BE2C (cell line): ENCODE data around the gene VPS8.

Experiments
- DNase-seq: peaks from one replicate; pipeline ENCODE4 v3.0.0-alpha.2; 2020
- H3K27me3 ChIP-seq: fragments of 250-450 bp; sonication (Bioruptor Pico); 2 replicates; pipeline ENCODE4 v1.5.1; 2020; ENCODE audit warnings: mild to moderate bottlenecking
- H3K36me3 ChIP-seq: fragments of 250-450 bp; sonication (Bioruptor Pico); 2 replicates; pipeline ENCODE4 v1.5.1; 2020; ENCODE audit warnings: mild to moderate bottlenecking
- H3K4me1 ChIP-seq: fragments of 250-450 bp; sonication (Bioruptor Pico); 2 replicates; pipeline ENCODE4 v1.5.1; 2020
- H3K4me3 ChIP-seq: 2 replicates; pipeline ENCODE4 v1.5.1; 2011; ENCODE audit warnings: low read depth, low read length
- H3K9me3 ChIP-seq: fragments of 250-450 bp; sonication (Bioruptor Pico); 2 replicates; pipeline ENCODE4 v1.5.1; 2020
- CTCF ChIP-seq: IDR thresholded peaks from 2 replicates; pipeline ENCODE4 v1.5.1; 2012; ENCODE audit warnings: mild to moderate bottlenecking, low read depth, low read length

Gene VPS8

GRCh38 chr3:184907681-184908649 lies 96.0 kb downstream of the VPS8 start:
- TF ChIP-seq CTCF = no peak
- H3K4me1 ChIP-seq = no peaks in the 10 kb centered on the region
- no peaks in the 10 kb centered on the region for H3K36me3 ChIP-seq
- no peaks in the 10 kb centered on the region for H3K9me3 ChIP-seq
- no peaks in the 10 kb centered on the region for H3K27me3 ChIP-seq
- peak; percentile 8 for DNase-seq
- no peak overlapping the region for H3K4me3 ChIP-seq

GRCh38 chr3:184908859-184909258 lies 96.9 kb downstream of the VPS8 start:
- no peak for TF ChIP-seq CTCF
- H3K4me3 ChIP-seq = no peak overlapping the region
- no peak for DNase-seq
- H3K36me3 ChIP-seq = no peaks in the 10 kb centered on the region
- no peaks in the 10 kb centered on the region for H3K4me1 ChIP-seq
- no peaks in the 10 kb centered on the region for H3K27me3 ChIP-seq
- H3K9me3 ChIP-seq = no peaks in the 10 kb centered on the region

DNA sequence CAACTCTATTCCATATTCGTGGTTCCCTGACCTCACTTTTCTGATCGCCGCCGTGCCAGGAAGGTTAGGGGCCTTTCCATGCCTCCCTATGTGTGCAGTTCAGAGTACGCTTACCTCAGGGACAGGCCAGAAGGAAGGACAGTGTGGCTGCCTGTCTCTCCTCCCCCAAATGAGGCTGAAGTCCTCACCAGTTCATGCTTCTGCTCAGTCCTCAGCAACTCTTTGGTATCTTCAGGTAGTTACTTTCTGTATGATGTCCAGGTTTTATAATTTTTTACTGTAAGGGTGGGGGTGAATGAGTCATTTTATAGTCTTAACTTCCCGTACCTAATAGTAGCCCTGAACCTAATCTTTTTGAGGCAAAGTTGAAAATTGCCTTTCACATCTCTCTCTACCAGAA lies 98.7 kb downstream of the VPS8 start:
- Histone ChIP-seq H3K4me3 (no peak overlapping the region), H3K36me3 (no peaks in the 10 kb centered on the region), H3K9me3 (no peaks in the 10 kb centered on the region), H3K27me3 (no peaks in the 10 kb centered on the region), H3K4me1 (no peaks in the 10 kb centered on the region)
- no peak for DNase-seq
- TF ChIP-seq CTCF = no peak

- Histone ChIP-seq H3K9me3 (no peaks in the 10 kb centered on the region), H3K4me1 (no peaks in the 10 kb centered on the region), H3K4me3 (no peak overlapping the region), H3K27me3 (no peaks in the 10 kb centered on the region), H3K36me3 (no peaks in the 10 kb centered on the region)
- TF ChIP-seq CTCF = no peak
- no peak for DNase-seq
These were observed 99.6 kb downstream of the VPS8 start for GRCh38 chr3:184911570-184911969.

- Histone ChIP-seq H3K36me3 (no peaks in the 10 kb centered on the region), H3K4me3 (no peak overlapping the region), H3K27me3 (no peaks in the 10 kb centered on the region), H3K9me3 (no peaks in the 10 kb centered on the region), H3K4me1 (no peaks in the 10 kb centered on the region)
- TF ChIP-seq CTCF = no peak
- no peak for DNase-seq
These were observed 100.2 kb downstream of the VPS8 start for GRCh38 chr3:184912163-184912562.

DNA sequence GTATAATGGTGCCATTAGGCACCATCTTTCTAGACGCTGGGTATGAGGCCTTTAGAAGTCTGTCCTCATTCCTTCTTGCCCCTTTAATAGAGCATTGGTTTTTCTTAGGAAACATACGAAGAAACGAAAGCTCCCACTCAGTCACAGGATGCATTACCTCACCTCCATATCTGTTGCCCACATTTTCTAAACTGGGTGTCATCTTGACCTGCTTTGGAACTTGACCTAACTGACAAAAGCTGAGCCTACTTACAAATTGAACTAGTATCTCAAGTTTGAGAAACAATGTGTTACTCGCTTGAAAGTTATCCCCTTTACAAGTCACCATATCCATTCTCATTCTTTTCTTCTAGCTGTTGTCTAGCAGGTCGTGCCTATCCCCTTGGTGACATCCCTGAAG lies 102.7 kb downstream of the VPS8 start:
- no peak for TF ChIP-seq CTCF
- Histone ChIP-seq H3K36me3 (no peaks in the 10 kb centered on the region), H3K27me3 (no peaks in the 10 kb centered on the region), H3K4me3 (no peak overlapping the region), H3K4me1 (no peaks in the 10 kb centered on the region), H3K9me3 (no peaks in the 10 kb centered on the region)
- no peak for DNase-seq
